Inferior parietal cortex (tissue), 1 donor: ENCODE results near the gene EMB.
"Not testable (repeated sequence)": the region's sequence is repeated elsewhere in the genome, so short reads cannot be mapped to it uniquely, and the experiment has no call there.

Source experiments
- DNase-seq: peaks from one replicate; pipeline ENCODE4 v3.0.0-alpha.2; 2016; ENCODE audit errors: extremely low spot score

EMB gene

DNA sequence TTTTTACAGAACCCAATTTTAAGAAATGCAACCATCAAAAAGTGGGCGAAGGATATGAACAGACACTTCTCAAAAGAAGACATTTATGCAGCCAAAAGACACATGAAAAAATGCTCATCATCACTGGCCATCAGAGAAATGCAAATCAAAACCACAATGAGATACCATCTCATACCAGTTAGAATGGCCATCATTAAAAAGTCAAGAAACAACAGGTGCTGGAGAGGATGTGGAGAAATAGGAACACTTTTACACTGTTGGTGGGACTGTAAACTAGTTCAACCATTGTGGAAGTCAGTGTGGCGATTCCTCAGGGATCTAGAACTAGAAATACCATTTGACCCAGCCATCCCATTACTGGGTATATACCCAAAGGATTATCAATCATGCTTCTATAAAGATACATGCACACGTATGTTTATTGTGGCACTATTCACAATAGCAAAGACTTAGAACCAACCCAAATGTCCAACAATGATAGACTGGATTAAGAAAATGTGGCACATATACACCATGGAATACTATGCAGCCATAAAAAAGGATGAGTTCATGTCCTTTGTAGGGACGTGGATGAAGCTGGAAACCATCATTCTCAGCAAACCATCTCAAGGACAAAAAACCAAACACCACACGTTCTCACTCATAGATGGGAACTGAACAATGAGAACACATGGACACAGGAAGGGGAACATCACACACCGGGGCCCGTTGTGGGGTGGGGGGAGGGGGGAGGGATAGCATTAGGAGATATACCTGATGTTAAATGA, 19.7 kb downstream of the EMB start:
- DNase-seq, result not testable (repeated sequence)

DNA sequence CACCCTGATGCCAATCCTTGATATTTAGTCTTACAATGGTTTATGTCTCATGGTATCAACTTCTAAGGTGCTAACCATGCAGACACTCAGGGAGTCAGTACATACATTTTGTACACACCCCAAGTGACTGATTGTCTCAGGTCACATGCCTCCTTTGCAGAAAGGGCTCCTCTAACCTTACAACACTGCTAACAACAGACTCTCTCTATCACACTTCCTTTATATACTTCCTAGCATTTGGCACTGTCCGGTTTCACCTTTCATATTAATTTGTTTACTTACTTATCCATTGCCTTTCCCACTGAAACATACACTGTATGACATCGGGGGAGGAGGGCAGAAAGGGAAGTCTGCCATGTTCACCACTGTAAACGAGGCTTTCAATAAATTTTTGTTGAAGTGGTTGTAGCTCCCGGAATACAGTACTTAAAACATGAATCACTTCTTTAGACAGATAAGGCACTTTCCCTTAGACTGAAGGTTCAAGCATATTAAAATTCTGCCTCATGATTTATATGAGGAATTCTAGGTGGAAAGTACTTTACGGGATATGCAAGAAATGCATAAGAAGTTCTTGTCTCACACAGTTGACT, 20.6 kb downstream of the EMB start:
- no peak for DNase-seq

DNA sequence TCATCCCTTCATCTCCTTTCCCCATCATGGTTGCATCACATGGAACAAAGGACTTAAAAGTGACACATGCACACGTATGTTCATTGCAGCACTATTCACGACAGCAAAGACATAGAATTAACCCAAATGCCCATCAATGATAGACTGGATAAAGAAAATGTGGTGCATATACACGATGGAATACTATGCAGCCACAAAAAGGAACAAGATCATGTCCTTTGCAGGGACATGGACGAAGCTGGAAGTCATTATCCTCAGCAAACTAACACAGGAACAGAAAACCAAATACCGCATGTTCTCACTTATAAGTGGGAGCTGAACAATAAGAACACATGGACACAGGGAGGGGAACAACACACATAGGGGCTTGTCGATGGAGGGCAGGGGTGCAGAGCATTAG, 21.4 kb downstream of the EMB start:
- not testable (repeated sequence) for DNase-seq

DNA sequence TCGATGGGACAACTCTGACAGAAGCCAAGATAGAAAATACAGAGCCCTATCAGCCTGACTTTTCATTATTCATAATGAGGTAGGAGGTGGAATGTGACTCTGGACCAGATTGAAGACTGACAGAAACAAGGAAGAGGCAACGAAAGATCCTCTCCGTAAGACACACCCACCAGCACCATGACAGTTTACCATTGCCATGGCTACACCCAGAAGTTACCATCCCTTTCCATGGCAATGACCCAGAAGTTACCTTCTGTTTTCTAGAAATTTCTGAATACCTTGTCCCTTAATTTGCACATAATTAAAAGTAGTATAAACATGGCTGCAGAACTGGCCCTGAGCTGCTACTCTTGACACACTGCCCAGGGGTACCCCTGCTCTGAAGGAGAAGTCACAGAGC, 24.5 kb downstream of the EMB start:
- DNase-seq, result not testable (repeated sequence)

DNA sequence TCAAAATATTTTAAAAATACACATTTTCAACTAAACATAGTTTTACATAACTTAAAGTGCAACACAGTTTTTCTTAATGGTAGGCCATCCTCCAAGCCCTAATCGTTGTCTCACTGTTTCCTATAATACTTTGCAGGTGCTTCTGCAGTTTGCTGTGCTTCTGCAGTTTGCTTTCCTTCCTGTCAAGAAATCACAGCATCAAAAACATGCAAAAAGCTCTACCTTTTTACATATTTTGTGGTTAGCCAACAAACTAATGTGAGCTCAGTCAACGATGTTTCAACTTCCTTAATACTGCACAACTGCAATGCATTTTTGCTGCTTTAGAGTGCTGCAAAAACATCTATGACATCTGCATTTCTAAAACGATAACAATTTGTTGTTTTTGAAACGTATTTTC, 25.2 kb downstream of the EMB start:
- no peak for DNase-seq

DNA sequence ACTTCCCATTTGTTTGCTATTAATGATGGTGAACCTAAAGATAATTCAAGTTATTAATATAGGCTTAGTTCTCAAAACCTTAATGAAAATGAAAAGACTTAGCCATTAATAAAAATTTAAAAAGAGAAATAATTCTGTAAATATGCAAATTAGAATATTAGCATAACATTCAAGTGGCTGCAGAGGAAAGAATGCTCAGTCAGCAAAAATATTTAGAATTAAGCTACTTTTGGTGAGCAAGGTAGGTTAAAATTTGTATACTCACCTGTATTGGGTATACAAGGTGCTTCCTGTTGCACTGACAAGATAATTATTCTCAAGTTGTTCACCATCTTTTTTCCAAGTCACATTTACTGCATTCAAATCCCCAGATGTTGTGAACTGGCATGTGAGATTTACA, 30.2 kb downstream of the EMB start:
- DNase-seq, result not testable (repeated sequence)

DNA sequence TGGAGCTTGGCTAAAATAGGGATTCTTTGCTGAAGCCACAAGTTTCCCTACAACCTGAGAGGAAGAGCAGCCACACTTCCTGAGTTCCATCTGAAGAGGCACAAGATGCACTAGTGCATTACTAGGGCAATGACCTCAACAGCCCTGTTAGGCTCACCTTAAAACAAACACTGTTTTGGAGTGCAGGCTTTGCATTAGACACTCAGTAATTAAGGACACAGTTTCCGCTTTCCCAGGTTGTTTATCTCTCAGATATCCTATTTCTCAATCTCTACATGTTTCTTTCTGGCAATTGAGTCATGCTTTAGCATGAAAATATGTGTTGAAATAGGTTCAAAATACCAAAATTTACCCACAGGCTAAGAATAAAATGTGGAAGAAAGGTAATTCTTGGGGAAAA, 34.2 kb downstream of the EMB start:
- DNase-seq, result no peak

DNA sequence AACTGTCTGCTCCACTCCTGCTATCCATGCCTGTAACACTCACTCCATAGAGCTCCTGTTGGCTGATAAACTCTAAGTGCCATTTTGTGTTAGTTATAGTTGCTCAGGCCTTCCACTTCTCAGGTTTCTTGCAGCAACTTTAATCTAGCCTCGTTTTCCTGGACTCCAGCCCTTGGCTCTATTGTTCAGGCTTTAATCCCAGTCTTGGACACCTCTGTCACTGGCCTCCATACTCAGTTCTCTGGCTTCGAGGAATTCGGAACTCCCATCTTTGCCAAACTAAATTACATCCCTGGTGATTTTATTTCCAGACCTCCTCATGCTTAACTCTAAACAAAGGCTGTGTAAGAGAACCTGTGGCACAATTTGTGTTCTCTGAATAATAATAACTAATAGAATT, 39.8 kb downstream of the EMB start:
- no peak for DNase-seq

DNA sequence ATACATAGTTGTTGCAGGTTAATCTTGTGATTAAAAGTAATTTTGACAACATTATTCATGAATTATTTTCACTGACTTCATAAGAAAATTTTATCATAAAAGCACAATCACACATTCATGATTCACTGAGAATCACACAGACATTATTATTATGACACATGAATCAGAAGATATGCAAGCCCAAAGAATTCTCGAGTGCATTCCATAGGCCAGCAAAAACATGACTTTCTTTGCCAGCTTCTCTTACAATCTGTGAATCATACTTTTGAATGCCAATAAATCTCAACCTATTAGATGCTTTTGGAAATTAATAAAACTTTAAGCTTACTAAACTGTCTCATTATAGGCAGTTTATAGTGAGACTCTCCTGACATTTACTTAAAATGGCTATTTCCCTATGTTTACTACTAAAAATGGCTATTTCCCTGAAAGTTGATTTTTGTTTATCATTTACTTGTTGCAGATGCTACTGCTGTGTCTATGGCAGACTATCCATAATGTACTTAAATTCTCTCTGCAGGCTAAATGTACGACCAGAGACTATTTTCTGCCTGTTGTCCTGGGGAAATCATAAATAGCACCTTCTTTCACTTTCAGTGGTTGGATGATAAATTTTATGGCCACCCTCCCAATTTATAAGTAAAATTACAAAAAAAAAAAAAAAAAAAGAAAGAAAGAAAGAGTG, 47.0 kb downstream of the EMB start:
- DNase-seq, result not testable (repeated sequence)

DNA sequence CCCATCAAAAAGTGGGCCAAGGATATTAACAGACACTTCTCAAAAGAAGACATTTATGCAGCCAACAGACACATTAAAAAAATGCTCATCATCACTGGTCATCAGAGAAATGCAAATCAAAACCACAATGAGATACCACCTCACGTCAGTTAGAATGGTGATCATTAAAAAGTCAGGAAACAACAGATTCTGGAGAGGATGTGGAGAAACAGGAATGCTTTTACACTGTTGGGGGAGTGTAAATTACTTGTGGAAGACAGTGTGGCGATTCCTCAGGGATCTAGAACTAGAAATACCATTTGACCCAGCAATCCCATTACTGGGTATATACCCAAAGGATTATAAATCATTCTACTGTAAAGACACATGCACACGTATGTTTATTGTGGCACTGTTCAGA, 48.8 kb downstream of the EMB start:
- not testable (repeated sequence) for DNase-seq

DNA sequence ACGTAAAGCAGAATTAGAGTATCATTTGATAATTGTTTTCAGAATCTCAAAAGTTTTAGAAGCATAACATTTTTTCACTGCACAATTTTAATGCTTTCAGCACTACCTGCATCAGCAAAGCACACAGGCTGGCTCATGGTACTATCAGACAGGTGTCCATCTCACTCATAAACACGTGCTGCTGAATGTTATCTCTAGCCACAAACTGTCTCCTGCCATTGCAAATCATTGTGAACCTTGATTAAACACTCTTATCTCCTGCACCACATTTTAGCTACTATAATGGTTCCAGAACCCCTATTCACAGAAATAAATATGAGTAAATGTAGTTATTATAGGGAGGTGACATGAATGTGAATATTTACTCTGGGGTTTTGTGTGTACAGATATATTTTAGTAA, 56.7 kb downstream of the EMB start:
- not testable (repeated sequence) for DNase-seq

DNA sequence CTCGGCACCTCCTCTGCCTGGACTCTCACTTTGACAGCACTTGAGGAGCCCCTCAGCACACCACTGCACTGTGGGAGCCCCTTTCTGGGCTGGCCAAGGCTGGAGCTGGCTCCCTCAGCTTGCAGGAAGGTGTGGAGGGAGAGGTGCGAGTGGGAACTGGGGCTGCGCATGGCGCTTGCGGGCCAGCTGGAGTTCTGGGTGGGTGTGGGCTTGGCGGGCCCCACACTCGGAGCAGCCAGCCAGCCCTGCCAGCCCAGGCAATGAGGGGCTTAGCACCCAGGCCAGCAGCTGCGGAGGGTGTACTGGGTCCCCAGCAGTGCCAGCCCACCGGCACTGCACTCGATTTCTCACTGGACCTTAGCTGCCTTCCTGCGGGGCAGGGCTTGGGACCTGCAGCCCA, 64.4 kb downstream of the EMB start:
- not testable (repeated sequence) for DNase-seq

DNA sequence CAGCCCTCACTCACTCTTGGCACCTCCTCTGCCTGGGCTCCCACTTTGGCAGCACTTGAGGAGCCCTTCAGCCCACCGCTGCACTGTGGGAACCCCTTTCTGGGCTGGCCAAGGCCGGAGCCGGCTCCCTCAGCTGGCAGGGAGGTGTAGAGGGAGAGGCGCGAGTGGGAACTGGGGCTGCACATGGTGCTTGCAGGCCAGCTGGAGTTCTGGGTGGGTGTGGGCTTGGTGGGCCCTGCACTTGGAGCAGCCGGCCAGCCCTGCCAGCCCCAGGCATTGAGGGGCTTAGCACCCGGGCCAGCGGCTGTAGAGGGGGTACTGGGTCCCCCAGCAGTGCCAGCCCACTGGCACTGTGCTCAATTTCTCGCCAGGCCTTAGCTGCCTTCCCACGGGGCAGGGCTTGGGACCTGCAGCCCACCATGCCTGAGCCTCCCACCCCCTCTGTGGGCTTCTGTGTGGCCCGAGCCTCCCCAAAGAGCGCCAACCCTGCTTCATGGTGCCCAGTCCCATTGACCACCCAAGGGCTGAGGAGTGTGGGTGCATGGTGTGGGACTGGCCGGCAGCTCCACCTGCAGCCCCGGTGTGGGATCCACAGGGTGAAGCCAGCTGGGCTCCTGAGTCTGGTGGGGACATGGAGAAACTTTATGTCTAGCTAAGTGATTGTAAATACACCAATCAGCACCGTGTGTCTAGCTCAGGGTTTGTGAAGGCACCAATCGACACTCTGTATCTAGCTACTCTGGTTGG, 71.6 kb downstream of the EMB start:
- not testable (repeated sequence) for DNase-seq

DNA sequence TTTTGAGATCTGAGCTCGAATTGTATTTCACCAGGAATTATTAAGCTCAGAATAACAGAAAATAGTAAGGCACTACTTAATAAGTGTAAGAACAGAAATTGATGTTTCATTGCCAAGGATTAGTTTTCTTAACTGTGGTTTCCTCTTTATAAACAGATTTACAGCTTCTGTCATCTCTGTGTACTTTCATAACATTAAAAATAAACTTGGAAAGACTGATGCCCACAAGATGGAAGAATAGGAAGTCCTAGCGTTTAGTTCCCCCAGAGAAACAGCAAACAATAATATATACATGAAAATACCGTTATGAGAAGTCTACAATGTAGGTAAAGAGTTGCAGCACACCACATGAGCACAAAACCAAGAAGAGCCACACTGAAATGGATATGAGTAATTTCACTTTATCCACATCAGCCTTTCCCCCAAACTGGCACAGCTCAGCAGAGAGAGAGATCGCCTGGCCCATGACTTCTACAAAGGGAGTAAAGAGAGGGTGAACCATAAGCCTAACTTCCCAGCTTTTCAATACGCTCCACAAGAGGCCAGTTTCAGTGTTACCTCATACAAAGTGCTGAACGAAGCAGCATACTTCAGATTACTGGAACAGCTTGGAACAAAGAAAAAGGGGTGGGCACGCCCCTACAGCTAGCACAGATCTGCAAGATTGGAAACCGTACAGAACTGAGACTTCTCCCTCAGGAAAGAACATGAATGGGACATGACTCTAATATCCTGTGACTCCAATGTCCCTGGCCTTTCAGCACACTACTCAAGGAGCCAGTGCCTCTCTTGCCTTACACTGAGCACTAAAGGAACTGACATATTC, 75.4 kb downstream of the EMB start:
- no peak for DNase-seq

DNA sequence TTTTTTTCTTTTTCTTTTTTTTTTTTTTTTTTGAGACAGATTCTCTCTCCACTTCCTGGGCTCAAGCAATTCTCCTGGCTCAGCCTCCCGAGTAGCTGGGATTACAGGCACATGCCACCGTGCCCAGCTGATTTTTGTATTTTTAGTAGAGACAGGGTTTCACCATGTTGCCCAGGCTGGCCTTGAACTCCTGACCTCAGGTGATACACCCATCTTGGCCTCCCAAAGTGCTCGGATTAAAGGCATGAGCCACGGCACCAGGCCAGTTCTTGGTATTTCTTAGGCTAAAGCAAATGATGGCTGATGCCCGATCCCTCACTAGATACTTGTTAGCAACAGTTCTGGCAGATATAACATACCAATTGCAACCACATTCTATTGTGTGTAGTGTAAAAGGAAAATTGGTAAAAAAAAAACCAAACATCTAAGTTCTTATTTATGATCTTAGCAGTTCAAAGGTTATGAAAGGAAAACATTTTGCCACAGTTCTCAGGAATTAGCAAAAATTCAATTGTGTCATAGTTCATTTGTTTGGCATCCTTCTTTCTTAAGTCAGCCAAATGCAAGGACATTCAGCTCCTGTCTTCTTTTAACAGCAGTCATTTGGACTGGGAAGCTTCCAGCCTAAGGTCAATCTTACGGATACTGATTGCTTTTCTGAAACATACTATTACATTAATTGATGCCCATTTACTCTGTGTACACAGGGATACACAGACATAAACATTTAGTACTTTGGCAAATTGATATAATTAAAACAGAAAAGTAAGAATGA, 76.4 kb downstream of the EMB start:
- DNase-seq, result not testable (repeated sequence)

DNA sequence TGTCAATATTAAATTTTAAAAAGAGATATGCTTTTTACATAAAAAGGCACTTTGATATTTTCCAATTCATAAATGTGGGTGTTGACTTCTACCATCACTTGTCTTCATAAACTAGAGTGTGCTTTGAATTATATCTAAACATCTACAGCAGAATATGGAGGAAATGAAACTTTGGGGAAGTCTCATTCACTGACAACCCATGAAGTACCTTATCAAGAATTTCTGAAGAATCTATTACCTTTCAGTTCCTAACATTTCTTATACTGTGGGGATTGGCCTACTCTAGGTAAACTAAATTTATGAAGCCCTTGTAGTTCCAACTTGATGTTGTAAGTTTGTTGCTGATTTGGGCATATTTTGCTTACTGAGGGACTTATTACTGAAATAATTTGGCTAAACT, 81.9 kb downstream of the EMB start:
- no peak for DNase-seq

DNA sequence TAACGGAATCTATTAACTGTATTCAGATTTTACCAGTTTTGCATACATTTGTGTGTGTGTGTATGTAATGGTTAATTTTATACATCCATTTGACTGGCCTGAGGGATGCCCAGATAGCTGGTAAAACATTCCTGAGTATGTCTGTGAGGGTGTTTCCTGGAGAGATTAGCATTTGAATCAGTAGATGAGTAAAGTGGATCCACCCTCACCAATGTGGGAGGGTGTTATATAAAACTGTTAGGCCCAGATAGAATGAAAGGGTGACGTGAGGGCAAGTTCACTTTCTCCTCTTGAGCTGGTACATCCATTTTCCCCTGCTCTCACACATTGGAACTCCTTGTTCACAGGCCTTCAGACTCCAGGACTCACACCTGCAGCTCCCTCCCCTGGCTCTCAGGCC, 88.7 kb downstream of the EMB start:
- DNase-seq, result no peak
